ENCODE data around the gene VWDE. TPM values are rescaled to one million over a fixed set of nuclear protein-coding genes. Genes with fewer than 3 reads are reported as not detected.
"Not testable (repeated sequence)": the region's sequence is repeated elsewhere in the genome, so short reads cannot be mapped to it uniquely, and the experiment has no call there.

VWDE gene
- polyA plus RNA-seq, 2 of the 4 experiments (the other 2 are of a cell fraction): 1.2 to 2.4 TPM

DNA sequence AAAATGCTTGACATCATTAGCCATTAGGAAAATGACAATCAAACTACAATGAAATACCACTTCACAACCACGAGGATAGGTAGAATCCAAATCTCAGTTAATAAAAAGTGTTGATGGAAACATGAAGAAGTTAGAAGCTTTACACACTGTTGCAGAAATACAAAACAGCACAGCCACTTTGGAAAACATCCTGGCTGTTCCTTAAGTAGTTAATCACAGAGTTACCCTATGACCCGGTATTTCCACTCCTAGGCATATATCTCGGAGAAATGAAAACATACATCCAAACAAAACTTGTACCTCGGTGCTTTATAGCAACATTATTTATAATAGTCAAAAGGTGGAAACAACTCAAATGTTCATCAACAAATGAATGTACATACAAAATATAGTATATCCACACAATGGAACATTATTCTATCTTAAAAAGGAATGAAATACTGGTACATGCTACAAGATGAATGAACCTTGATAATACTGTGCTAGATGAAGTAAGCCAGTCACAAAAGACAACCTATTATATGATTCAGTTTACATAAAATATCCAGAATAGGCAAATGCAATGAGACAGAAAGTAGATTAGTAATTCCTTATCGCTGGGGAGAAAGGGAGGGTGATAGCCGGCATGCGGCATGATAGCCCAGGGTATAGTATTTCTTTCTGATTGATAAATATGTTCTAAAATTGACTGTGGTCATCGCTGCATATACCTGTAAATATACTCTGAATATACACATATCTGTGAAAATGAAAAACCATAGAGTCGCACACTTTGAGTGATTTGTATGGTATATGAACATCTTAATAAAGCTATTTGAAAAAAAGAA lies 1.9 kb downstream of the VWDE start:
- ChIA-PET POLR2A (no interaction called here), CTCF (interaction anchor here (1.2 kb wide), 1 partner anchor 56 kb away, joined by 3 read pairs; no protein-coding TSS in a partner anchor)
- DNase-seq (ENCODE audit: low read depth in 1 of 2, low spot score in 1 of 2) (no peak), FAIRE-seq (no peak), ATAC-seq (no peak)
- Histone ChIP-seq H3K4me3 (no peak overlapping the region), H3K4me1 (no peaks in the 10 kb centered on the region), H3K4me2 (peak overlapping the region; percentile 68; the same call in 2 of the 3 replicates), H3K9me3 (no peaks in the 10 kb centered on the region), H3K27ac (no peak overlapping the region)
- no peak for TF ChIP-seq TFCP2L1 (CRISPR knock-in tag; IDR thresholded peaks at IDR 0.05)
- TF ChIP-seq HMGXB4 (CRISPR knock-in tag; IDR thresholded peaks at IDR 0.05; ENCODE audit: borderline replicate concordance): no peak
- no peak for TF ChIP-seq CBX2 (IDR thresholded peaks at IDR 0.05; ENCODE audit: borderline replicate concordance, low read depth)
- no peak for TF ChIP-seq SMC3 (IDR thresholded peaks at IDR 0.05)
- no peak for TF ChIP-seq CBX8 (IDR thresholded peaks at IDR 0.05)
- no peak for TF ChIP-seq MAZ (IDR thresholded peaks at IDR 0.05; ENCODE audit: borderline replicate concordance, low read depth, low read length)
- TF ChIP-seq HOXB5 (CRISPR knock-in tag; IDR thresholded peaks at IDR 0.05): no peak
- TF ChIP-seq NFE2L2 (conservative IDR thresholded peaks at IDR 0.05; ENCODE audit: low read length): no peak
- no peak for TF ChIP-seq EHF (CRISPR knock-in tag; IDR thresholded peaks at IDR 0.05)
- TF ChIP-seq SREBF2 (IDR thresholded peaks at IDR 0.05): no peak
- no peak for TF ChIP-seq GATA3 (IDR thresholded peaks at IDR 0.05; ENCODE audit: borderline replicate concordance)
- no peak for TF ChIP-seq EP300 (IDR thresholded peaks at IDR 0.05)
- no peak for TF ChIP-seq HDAC2 (IDR thresholded peaks at IDR 0.05)
- no peak for TF ChIP-seq PHF8 (IDR thresholded peaks at IDR 0.05; ENCODE audit: borderline replicate concordance, low read depth)
- TF ChIP-seq CHD2 (IDR thresholded peaks at IDR 0.05; ENCODE audit: low read length, partially characterized antibody): no peak
- TF ChIP-seq FOSB (CRISPR knock-in tag; IDR thresholded peaks at IDR 0.05): no peak
- 69% methylated on average over 9 of the region's 9 CpGs for WGBS (ENCODE audit: missing lambda C conversion rate)

DNA sequence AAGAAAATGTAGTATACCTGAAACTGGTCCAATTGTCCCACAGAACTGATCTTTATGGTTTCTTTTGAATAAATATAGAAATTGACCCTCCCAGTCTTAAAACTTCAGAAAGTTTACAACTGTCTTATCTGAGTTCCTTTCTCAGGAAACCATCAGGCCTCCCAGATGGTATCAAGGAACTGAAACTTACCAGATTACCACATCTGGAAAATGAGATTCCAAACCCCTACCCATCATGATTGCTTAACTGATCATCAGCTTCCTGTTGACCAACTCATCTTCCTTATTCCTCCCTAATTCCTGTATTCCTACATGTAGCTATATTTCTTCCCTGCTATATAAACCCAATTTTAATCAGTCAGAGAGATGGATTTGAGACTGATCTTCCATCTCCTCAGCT lies 5.5 kb downstream of the VWDE start:
- ChIA-PET POLR2A (no interaction called here), CTCF (interaction anchor here (1.0 kb wide), 1 partner anchor 9 kb away, joined by 3 read pairs; no protein-coding TSS in a partner anchor)
- Histone ChIP-seq H3K4me3 (no peak overlapping the region), H3K9me3 (no peaks in the 10 kb centered on the region), H3K4me1 (no peaks in the 10 kb centered on the region), H3K4me2 (no peak overlapping the region), H3K27ac (no peak overlapping the region)
- FAIRE-seq (no peak), ATAC-seq (no peak), DNase-seq (ENCODE audit: low read depth in 1 of 2, low spot score in 1 of 2) (no peak)
- TF ChIP-seq FOSL2 (IDR thresholded peaks at IDR 0.05) (no peak), FOSL2 (CRISPR knock-in tag; IDR thresholded peaks at IDR 0.05) (no peak)

DNA sequence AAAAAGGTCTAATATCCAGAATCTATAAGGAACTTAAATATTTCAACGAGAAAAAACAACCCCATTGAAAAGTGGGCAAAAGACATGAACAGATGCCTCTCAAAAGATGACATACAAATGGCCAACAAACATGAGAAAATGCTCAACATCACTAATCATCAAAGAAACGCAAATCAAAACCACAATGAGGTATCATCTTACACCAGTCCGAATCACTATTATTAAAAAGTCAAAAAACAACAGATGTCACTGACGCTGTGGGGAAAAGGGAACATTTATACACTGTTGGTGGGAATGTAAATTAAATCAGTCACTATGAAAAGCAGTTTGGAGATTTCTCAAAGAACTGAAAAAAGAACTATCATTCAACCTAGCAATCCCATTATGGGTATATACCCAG lies 6.0 kb downstream of the VWDE start:
- CTCF ChIA-PET: interaction anchor here (1.0 kb wide), 1 partner anchor 9 kb away, joined by 3 read pairs; no protein-coding TSS in a partner anchor
- no peaks in the 10 kb centered on the region for H3K9me3 ChIP-seq
- 47% methylated on average over 4 of the region's 4 CpGs for WGBS (ENCODE audit: missing lambda C conversion rate)
- H3K4me3 ChIP-seq: no peak overlapping the region
- POLR2A ChIA-PET: no interaction called here
- ATAC-seq (no peak), DNase-seq (ENCODE audit: low read depth in 1 of 2, low spot score in 1 of 2) (no peak), FAIRE-seq (no peak)
- no peak overlapping the region for H3K4me2 ChIP-seq
- H3K27ac ChIP-seq: no peak overlapping the region
- TF ChIP-seq EP300 (IDR thresholded peaks at IDR 0.05): no peak
- TF ChIP-seq TP53 (CRISPR knock-in tag; IDR thresholded peaks at IDR 0.05): no peak
- TF ChIP-seq HES2 (IDR thresholded peaks at IDR 0.05): no peak
- TF ChIP-seq, protein P1, sequence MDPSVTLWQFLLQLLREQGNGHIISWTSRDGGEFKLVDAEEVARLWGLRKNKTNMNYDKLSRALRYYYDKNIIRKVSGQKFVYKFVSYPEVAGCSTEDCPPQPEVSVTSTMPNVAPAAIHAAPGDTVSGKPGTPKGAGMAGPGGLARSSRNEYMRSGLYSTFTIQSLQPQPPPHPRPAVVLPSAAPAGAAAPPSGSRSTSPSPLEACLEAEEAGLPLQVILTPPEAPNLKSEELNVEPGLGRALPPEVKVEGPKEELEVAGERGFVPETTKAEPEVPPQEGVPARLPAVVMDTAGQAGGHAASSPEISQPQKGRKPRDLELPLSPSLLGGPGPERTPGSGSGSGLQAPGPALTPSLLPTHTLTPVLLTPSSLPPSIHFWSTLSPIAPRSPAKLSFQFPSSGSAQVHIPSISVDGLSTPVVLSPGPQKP (IDR thresholded peaks at IDR 0.05; ENCODE audit: low read depth, low read length): no peak
- no peaks in the 10 kb centered on the region for H3K4me1 ChIP-seq

DNA sequence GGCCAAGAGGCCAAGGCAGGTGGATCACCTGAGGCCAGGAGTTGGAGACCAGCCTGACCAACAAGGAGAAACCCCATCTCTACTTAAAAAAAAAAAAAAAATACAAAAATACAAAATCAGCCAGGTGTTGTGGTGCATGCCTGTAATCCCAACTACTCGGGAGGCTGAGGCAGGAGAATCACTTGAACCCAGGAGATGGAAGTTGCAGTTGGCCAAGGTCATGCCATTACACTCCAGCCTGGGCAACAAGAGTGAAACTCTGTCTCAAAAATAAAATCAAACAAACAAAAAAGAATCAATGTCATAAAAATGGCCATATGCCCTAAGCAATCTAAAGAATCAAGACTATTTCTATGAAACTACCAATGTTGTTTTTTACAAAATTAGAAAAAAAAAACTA lies 7.0 kb downstream of the VWDE start:
- H3K4me2 ChIP-seq; H3K4me1 ChIP-seq; DNase-seq (ENCODE audit: low read depth in 1 of 2, low spot score in 1 of 2); FAIRE-seq; ATAC-seq; H3K27ac ChIP-seq; CTCF ChIA-PET; H3K4me3 ChIP-seq; H3K9me3 ChIP-seq; POLR2A ChIA-PET: not testable (repeated sequence)
- 67% methylated on average over 1 of the region's 1 CpG for WGBS (ENCODE audit: missing lambda C conversion rate)
